Measurements from ENCODE around the gene CCDC107. TPM values are rescaled to one million over a fixed set of nuclear protein-coding genes. Genes with fewer than 3 reads are reported as not detected.

CCDC107 gene
- total RNA-seq, 2 donors from 2014 or later: 10.6 to 15.3 TPM

DNA sequence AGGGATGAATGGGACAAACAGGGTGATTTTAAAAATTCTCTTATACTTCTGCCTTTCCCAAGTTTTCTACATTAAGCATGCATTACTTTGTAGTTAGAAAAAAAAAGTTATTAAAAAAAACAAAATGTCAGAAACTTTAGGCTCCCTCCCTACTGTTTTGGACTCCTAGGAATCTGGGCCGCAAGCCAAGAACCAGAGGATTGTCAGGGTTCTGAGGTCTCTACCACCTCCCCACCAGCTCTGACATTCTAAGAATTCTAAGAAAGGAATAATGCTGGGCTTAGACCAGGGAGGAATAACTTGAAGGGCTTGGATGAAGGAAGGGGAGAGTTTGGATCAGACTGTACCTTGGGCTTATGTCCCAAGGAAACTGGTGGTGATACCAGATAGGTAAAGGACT is 8.0 kb downstream of the CCDC107 start:
- DNase-seq: no peak
- Histone ChIP-seq H3K27me3 (ENCODE audit: control insufficient read depth, insufficient read depth, low read length, poor library complexity, severe bottlenecking) (no peaks in the 10 kb centered on the region), H3K4me1 (ENCODE audit: control insufficient read depth, insufficient read depth, low read length) (peaks cover 5% of the 10 kb centered on the region), H3K27ac (ENCODE audit: low read depth, low read length) (no peak overlapping the region), H3K9ac (ENCODE audit: extremely low read depth, low read length, poor library complexity, severe bottlenecking) (no peak overlapping the region), H3K4me3 (ENCODE audit: low read length) (no peak overlapping the region), H3K9me3 (ENCODE audit: control insufficient read depth, low read length) (no peaks in the 10 kb centered on the region), H3K36me3 (ENCODE audit: control insufficient read depth, insufficient read depth, low read length) (peaks cover 20% of the 10 kb centered on the region)
- peaks cover 13% of the 10 kb centered on the region for H3K36me3 Mint-ChIP-seq (ENCODE audit: low read depth)
- no peak overlapping the region for H3K27ac Mint-ChIP-seq
- no peak for TF ChIP-seq CTCF (conservative IDR thresholded peaks at IDR 0.05)
- no peaks in the 10 kb centered on the region for H3K9me3 Mint-ChIP-seq
- no peak overlapping the region for H3K4me3 Mint-ChIP-seq
- H3K27me3 Mint-ChIP-seq (ENCODE audit: insufficient read depth): peaks cover 5% of the 10 kb centered on the region
- peaks cover 14% of the 10 kb centered on the region for H3K4me1 Mint-ChIP-seq
- 100% methylated on average over 1 of the region's 1 CpG; no CpG with 5 or more reads in 1 of the 2 experiments for WGBS, 2 experiments (ENCODE audit: insufficient coverage in 1 of 2, insufficient read length in 1 of 2)

GRCh38 chr9:35666549-35666948 is 8.5 kb downstream of the CCDC107 start:
- Histone ChIP-seq H3K27ac (ENCODE audit: low read depth, low read length) (no peak overlapping the region), H3K4me3 (ENCODE audit: low read length) (no peak overlapping the region), H3K4me1 (ENCODE audit: control insufficient read depth, insufficient read depth, low read length) (peaks cover 5% of the 10 kb centered on the region), H3K9me3 (ENCODE audit: control insufficient read depth, low read length) (no peaks in the 10 kb centered on the region), H3K27me3 (ENCODE audit: control insufficient read depth, insufficient read depth, low read length, poor library complexity, severe bottlenecking) (no peaks in the 10 kb centered on the region), H3K36me3 (ENCODE audit: control insufficient read depth, insufficient read depth, low read length) (peaks cover 17% of the 10 kb centered on the region), H3K9ac (ENCODE audit: extremely low read depth, low read length, poor library complexity, severe bottlenecking) (no peak overlapping the region)
- no peak overlapping the region for H3K27ac Mint-ChIP-seq
- no peak for TF ChIP-seq CTCF (conservative IDR thresholded peaks at IDR 0.05)
- H3K27me3 Mint-ChIP-seq (ENCODE audit: insufficient read depth): peaks cover 5% of the 10 kb centered on the region
- H3K4me1 Mint-ChIP-seq: peaks cover 14% of the 10 kb centered on the region
- peaks cover 13% of the 10 kb centered on the region for H3K36me3 Mint-ChIP-seq (ENCODE audit: low read depth)
- 91 to 96% methylated on average over 4 to 5 of the region's 5 CpGs for WGBS, 2 experiments (ENCODE audit: insufficient coverage in 1 of 2, insufficient read length in 1 of 2)
- DNase-seq: no peak
- no peak overlapping the region for H3K4me3 Mint-ChIP-seq
- H3K9me3 Mint-ChIP-seq: no peaks in the 10 kb centered on the region

DNA sequence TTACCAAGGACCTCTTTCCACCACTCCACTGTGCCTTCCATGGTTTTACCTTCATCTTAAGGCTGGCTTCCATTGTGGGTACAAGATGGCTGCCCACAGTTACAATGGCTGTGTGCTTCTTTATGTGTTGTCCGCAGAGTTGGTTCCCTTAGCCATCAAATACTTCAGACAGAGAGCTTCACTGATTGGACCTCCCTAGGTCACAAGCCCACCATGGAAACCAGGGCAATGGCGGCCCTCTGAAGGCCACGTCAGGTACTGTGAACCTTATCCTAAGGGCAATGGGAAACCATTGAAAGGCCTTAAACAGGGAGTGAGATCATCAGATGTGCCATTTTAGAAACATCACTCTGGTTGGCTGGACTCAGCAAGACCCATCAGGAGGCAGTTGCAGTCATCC is 9.8 kb downstream of the CCDC107 start:
- no peak overlapping the region for H3K4me3 ChIP-seq (ENCODE audit: low read length)
- no peak overlapping the region for H3K27ac ChIP-seq (ENCODE audit: low read depth, low read length)
- H3K9ac ChIP-seq (ENCODE audit: extremely low read depth, low read length, poor library complexity, severe bottlenecking): no peak overlapping the region
- H3K4me1 ChIP-seq (ENCODE audit: control insufficient read depth, insufficient read depth, low read length): peaks cover 5% of the 10 kb centered on the region
- peak; percentile 16 for TF ChIP-seq CTCF (conservative IDR thresholded peaks at IDR 0.05)
- DNase-seq: no peak
- peaks cover 1% of the 10 kb centered on the region for H3K36me3 Mint-ChIP-seq (ENCODE audit: low read depth)
- H3K27me3 ChIP-seq (ENCODE audit: control insufficient read depth, insufficient read depth, low read length, poor library complexity, severe bottlenecking): peaks cover 1% of the 10 kb centered on the region
- H3K4me3 Mint-ChIP-seq: no peak overlapping the region
- H3K27ac Mint-ChIP-seq: no peak overlapping the region
- 92 to 94% methylated on average over 2 to 3 of the region's 3 CpGs for WGBS, 2 experiments (ENCODE audit: insufficient coverage in 1 of 2, insufficient read length in 1 of 2)
- H3K4me1 Mint-ChIP-seq: peaks cover 13% of the 10 kb centered on the region
- peaks cover 6% of the 10 kb centered on the region for H3K27me3 Mint-ChIP-seq (ENCODE audit: insufficient read depth)
- H3K9me3 Mint-ChIP-seq: no peaks in the 10 kb centered on the region
- H3K9me3 ChIP-seq (ENCODE audit: control insufficient read depth, low read length): no peaks in the 10 kb centered on the region
- H3K36me3 ChIP-seq (ENCODE audit: control insufficient read depth, insufficient read depth, low read length): peaks cover 3% of the 10 kb centered on the region
